WERI-Rb-1 (cell line): ENCODE data around the gene SKIL.

Source experiments
- DNase-seq: peaks from one replicate; pipeline ENCODE4 v3.0.0-alpha.2; 2020
- H3K27ac ChIP-seq: fragments of 250-450 bp; sonication (Bioruptor Pico); 2 replicates; pipeline ENCODE4 v1.5.1; 2020; ENCODE audit warnings: mild to moderate bottlenecking, moderate library complexity
- H3K27me3 ChIP-seq: fragments of 250-450 bp; sonication (Bioruptor Pico); 2 replicates; pipeline ENCODE4 v1.5.1; 2021; ENCODE audit warnings: mild to moderate bottlenecking, low read depth, moderate library complexity; ENCODE audit not compliant: insufficient read depth, severe bottlenecking
- H3K36me3 ChIP-seq: fragments of 250-450 bp; sonication (Bioruptor Pico); 2 replicates; pipeline ENCODE4 v1.5.1; 2020; ENCODE audit warnings: mild to moderate bottlenecking, moderate library complexity
- H3K4me3 ChIP-seq: 2 replicates; pipeline ENCODE4 v1.5.1; 2011; ENCODE audit warnings: low read depth, mild to moderate bottlenecking, control low read depth, low read length
- H3K9me3 ChIP-seq: fragments of 250-450 bp; sonication (Bioruptor Pico); 2 replicates; pipeline ENCODE4 v1.5.1; 2021; ENCODE audit warnings: mild to moderate bottlenecking, moderate library complexity; ENCODE audit not compliant: severe bottlenecking
- TF ChIP-seq, protein P1 (sequence below): IDR thresholded peaks from 2 replicates; pipeline ENCODE4 v1.5.1; 2011; ENCODE audit warnings: low read depth, mild to moderate bottlenecking, control low read depth, inconsistent platforms, low read length

SKIL gene

DNA sequence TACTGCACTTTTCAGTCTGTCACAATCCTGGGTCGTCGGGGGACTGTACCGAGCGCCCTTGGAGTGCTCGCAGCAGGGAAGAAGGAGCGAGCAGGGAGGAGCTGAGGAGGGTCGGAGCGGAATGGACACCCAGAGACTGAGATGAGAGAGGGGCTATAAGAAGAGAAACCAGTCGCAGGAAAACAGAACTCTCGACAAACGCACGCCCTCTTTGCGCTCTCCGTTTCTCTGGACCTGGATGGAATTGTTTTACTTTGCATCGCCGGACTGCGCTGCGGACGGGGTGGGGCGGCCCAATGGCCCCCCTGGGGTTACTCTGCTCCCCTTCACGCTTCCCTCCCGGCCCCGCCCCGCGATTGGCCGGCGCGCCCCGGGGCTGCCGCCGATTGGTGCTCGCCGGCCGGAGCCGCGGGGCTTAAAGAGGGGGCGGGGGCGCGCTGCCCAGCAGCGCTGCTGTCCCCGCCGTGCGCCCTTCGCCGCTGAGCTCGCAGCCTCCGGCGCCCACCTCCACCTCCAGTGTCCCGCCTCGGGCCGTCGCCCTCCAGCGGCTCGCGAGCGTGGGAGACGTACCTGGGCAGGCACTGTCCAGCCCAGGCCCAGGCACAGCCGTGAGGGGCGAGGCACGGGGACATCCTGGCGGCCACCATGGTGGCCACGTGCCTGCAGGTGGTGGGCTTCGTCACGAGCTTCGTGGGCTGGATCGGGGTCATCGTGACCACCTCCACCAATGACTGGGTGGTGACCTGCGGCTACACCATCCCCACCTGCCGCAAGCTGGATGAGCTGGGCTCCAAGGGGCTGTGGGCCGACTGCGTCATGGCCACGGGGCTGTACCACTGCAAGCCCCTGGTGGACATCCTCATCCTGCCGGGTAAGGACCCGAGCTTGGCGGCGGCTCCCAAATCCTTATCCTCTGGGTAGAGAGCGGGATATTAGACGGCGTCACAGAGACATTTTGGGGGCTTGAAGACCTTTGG is 61.2 kb downstream of the SKIL start, which contains the start of gene CLDN11:
Gene CLDN11 (plus strand): TSS at position 447 of the 977 bp plus-strand sequence. CDS start 199 bp downstream, at position 646.
- no peak within 1 kb of the TSS for H3K27ac ChIP-seq
- TF ChIP-seq, protein P1, sequence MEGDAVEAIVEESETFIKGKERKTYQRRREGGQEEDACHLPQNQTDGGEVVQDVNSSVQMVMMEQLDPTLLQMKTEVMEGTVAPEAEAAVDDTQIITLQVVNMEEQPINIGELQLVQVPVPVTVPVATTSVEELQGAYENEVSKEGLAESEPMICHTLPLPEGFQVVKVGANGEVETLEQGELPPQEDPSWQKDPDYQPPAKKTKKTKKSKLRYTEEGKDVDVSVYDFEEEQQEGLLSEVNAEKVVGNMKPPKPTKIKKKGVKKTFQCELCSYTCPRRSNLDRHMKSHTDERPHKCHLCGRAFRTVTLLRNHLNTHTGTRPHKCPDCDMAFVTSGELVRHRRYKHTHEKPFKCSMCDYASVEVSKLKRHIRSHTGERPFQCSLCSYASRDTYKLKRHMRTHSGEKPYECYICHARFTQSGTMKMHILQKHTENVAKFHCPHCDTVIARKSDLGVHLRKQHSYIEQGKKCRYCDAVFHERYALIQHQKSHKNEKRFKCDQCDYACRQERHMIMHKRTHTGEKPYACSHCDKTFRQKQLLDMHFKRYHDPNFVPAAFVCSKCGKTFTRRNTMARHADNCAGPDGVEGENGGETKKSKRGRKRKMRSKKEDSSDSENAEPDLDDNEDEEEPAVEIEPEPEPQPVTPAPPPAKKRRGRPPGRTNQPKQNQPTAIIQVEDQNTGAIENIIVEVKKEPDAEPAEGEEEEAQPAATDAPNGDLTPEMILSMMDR: peak; percentile 5; the same call in 1 of the 2 replicates
- H3K36me3 ChIP-seq: no peaks in the 10 kb centered on the region
- H3K27me3 ChIP-seq: no peaks in the 10 kb centered on the region
- no peaks in the 10 kb centered on the region for H3K9me3 ChIP-seq
- DNase-seq: peak; percentile 65
- peak within 1 kb of the TSS; percentile 71 for H3K4me3 ChIP-seq

DNA sequence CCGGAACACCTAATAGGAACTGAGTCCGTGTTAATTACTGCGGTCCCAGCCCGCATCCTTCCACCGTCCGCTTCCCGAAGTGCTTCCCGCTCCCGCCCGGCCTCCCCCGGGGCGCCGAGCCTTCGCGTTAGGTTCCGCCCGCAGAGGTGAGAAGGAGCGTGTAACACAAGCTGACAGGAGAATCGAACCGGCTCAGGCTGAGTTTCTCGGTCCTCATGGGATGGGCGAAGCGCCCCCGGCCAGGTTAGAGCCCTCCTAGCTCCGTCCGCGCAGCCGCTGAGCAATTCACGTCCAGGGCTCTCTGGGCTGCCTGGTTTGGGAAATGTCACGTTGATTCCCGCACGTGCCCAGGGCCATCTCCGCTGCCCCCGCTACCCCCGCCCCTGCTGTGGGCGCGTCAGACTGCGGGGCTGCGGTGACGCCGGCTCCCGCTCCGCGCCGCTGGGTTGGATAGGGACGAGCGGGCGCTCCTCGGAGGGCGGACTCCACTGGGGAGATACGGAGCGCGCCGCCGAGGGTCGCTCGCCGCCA is 62.1 kb downstream of the SKIL start:
- Histone ChIP-seq H3K4me3 (no peak overlapping the region), H3K36me3 (no peaks in the 10 kb centered on the region), H3K9me3 (no peaks in the 10 kb centered on the region), H3K27ac (no peak overlapping the region), H3K27me3 (no peaks in the 10 kb centered on the region)
- DNase-seq: no peak
- TF ChIP-seq, protein P1: no peak

DNA sequence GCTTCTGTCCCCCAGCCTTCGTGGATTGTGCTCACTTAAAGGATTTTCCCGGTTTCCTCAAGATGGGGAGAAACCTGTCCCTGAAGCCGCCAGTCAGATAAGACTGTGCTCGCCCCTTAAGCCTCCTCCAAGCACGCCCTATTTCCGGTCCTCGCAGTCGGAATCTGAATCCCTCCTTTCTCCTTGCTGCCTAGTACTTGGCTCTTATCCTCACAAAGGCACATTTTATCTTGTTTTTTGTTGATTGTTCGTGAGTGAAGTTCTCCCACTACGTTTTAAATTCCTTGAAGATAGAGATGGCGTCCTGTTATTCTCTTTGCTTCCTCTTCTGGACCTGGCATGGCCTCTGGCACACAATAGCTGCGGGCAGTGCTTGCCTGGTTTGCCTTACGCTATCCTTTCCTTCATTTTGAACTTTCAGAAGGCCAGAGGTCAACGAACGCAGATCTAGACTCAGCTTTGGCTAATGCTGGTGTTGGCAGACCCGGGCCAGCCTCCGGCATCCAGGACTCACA is 62.8 kb downstream of the SKIL start:
- Histone ChIP-seq H3K27ac (no peak overlapping the region), H3K4me3 (no peak overlapping the region), H3K9me3 (no peaks in the 10 kb centered on the region), H3K27me3 (no peaks in the 10 kb centered on the region), H3K36me3 (no peaks in the 10 kb centered on the region)
- TF ChIP-seq, protein P1: no peak
- DNase-seq: no peak

DNA sequence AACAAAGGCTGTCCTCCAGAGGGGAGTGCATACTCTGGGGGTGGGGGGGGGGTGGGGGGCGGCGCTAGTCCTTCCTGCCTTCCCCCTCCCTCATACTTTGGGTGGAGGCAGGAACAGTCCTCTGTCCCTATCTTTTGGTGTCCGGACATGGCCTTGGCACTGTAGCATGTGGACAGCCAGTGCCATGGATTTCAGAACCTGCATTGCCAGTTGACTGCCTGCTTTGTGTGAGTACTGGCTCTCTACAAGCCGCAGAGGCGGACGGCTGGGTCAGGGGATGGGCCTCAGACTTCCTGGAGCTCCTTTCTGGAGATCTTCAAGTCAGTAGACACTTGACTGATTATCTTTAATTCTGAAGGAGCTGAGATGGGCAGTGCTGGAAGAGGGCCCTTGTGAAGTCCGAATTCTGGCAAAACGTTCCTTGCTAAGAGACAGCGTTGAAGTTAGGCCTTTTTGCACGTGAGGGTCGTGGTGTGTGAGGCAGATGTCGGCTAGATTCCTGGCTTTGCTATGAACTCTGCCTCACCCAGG is 63.7 kb downstream of the SKIL start:
- TF ChIP-seq, protein P1: no peak
- Histone ChIP-seq H3K36me3 (no peaks in the 10 kb centered on the region), H3K4me3 (no peak overlapping the region), H3K27me3 (no peaks in the 10 kb centered on the region), H3K27ac (no peak overlapping the region), H3K9me3 (no peaks in the 10 kb centered on the region)
- DNase-seq: no peak

DNA sequence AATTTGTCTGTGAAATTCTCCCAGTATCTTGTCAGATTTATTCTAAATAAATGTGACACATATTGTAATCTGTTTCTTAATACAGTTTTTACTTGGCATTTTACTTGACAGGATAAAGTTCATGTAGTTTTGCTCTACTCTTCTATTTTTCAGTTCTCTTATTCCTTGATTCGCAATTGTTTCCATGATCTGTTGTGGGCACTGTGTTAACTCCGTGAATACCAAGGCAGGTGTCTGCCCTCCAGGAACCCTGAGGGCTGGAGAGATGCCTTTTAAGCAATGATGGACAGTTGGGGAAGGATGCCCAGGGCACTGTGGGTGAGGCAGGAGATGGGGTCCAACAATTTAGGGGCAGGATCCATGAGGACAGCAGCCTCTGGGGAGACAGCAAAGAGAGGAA is 64.2 kb downstream of the SKIL start:
- no peaks in the 10 kb centered on the region for H3K27me3 ChIP-seq
- H3K36me3 ChIP-seq: no peaks in the 10 kb centered on the region
- no peak overlapping the region for H3K27ac ChIP-seq
- H3K4me3 ChIP-seq: no peak overlapping the region
- H3K9me3 ChIP-seq: no peaks in the 10 kb centered on the region
- DNase-seq: no peak
- TF ChIP-seq, protein P1: no peak
